Natural killer cell (primary cell): ENCODE measurements around the gene FNDC3B. TPM values are rescaled to one million over a fixed set of nuclear protein-coding genes. Genes with fewer than 3 reads are reported as not detected.
A peak's percentile ranks its signal among the peaks of the same experiment; 100 is the strongest.

Experiments
- ATAC-seq, 3 donors: fragments of 150-1000 bp in 2 of 3; fragments of 200-7000 bp in 1 of 3; cut with Tn5 transposase; 1 replicate in 1 of 3; 2 replicates in 2 of 3; pipeline ENCODE4 v1.10.0; 2021; ENCODE audit warnings: mild to moderate bottlenecking in 2 of 3, moderate library complexity in 2 of 3
- DNase-seq, 2 donors: peaks; one replicate each; pipeline versions ENCODE4 v3.0.0 to v3.0.0-alpha.2; 2013 to 2021; ENCODE audit warnings: mixed read lengths in 1 of 2
- H3K27ac ChIP-seq: one replicate; pipeline ENCODE4 v1.5.1; 2013; ENCODE audit warnings: mild to moderate bottlenecking, low read length
- H3K27me3 ChIP-seq: one replicate; pipeline ENCODE4 v1.6.1; 2013; ENCODE audit warnings: low read length; ENCODE audit not compliant: control insufficient read depth, insufficient read depth
- H3K36me3 ChIP-seq: one replicate; pipeline ENCODE4 v1.6.1; 2013; ENCODE audit warnings: low read length; ENCODE audit not compliant: control insufficient read depth, insufficient read depth
- H3K4me1 ChIP-seq: one replicate; pipeline ENCODE4 v1.6.1; 2013; ENCODE audit warnings: low read length; ENCODE audit not compliant: control insufficient read depth, insufficient read depth
- H3K4me3 ChIP-seq: one replicate; pipeline ENCODE4 v1.5.1; 2013; ENCODE audit warnings: low read length
- H3K9me3 ChIP-seq: one replicate; pipeline ENCODE4 v1.6.1; 2013; ENCODE audit warnings: low read length; ENCODE audit not compliant: control insufficient read depth, insufficient read depth
- H3K27ac Mint-ChIP-seq, 2 donors: one replicate each; pipeline ENCODE4 v1.8.0; 2022; ENCODE audit warnings: mild to moderate bottlenecking in 2 of 2, mixed read lengths in 2 of 2, moderate library complexity in 1 of 2
- H3K27me3 Mint-ChIP-seq, 2 donors: one replicate each; pipeline ENCODE4 v1.8.0; 2022; ENCODE audit warnings: low read depth in 2 of 2, mixed read lengths in 2 of 2
- H3K36me3 Mint-ChIP-seq: one replicate; pipeline ENCODE4 v1.8.0; 2022; ENCODE audit warnings: mixed read lengths
- H3K4me1 Mint-ChIP-seq, 2 donors: one replicate each; pipeline ENCODE4 v1.8.0; 2022; ENCODE audit warnings: mixed read lengths in 2 of 2
- H3K4me3 Mint-ChIP-seq: one replicate; pipeline ENCODE4 v1.8.0; 2022; ENCODE audit warnings: mild to moderate bottlenecking, moderate library complexity, mixed read lengths
- H3K9me3 Mint-ChIP-seq, 2 donors: one replicate each; pipeline ENCODE4 v1.8.0; 2022; ENCODE audit warnings: mixed read lengths in 2 of 2
- WGBS: methylation state at CpG from one replicate; pipeline ENCODE4 v1.1.7; 2013; ENCODE audit warnings: missing lambda C conversion rate; ENCODE audit not compliant: insufficient coverage; 5-methylcytosine and 5-hydroxymethylcytosine counted together
- intact Hi-C: fragments of 100-400 bp; cut with micrococcal nuclease; formaldehyde crosslinking; loops from one replicate; pipeline ENCODE4 v1.14.2; 2022
- total RNA-seq, 4 donors: library from RNA; stranded (reverse); fragments of 120-200 nt in 1 of 4; gene quantifications; one replicate each; pipeline versions ENCODE4 v1.2.3 to v1.2.4, GENCODE V29; 2013 to 2022
- TF ChIP-seq, protein P1 (sequence below): fragments of 200-600 bp; IDR thresholded peaks from one replicate; pipeline ENCODE4 v1.8.0; 2022; ENCODE audit warnings: antibody characterized with exemption

The FNDC3B gene
- total RNA-seq, 3 donors from 2014 or later (not counting 1 experiment from before 2014, with no cell fraction given), result 154 to 214 (median 206) TPM

DNA sequence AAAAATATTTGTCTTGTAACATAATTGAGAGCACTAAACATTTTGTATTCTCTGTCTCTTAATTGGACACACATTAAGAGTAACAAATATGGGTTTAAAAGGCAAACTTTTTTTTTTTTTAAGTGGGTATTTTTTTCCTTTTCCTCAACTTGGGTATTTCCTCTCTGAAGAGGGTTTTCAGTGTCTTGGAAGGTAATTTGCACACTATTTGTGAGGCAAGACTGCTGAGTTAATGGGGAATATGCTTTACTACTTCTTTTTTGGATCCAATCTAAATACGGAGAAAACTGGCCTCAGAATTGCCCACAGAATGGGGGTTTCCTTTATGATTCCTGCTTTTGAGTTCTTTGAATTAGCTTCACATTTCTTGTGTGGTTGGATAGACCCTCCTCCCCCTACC lies 105.2 kb downstream of the FNDC3B start:
- ATAC-seq (no peak), DNase-seq (no peak)
- no peaks in the 10 kb centered on the region for H3K36me3 Mint-ChIP-seq
- H3K27ac ChIP-seq, result peak overlapping the region; percentile 81
- no peak overlapping the region for H3K4me3 ChIP-seq
- H3K9me3 Mint-ChIP-seq, result no peaks in the 10 kb centered on the region
- TF ChIP-seq, protein P1, sequence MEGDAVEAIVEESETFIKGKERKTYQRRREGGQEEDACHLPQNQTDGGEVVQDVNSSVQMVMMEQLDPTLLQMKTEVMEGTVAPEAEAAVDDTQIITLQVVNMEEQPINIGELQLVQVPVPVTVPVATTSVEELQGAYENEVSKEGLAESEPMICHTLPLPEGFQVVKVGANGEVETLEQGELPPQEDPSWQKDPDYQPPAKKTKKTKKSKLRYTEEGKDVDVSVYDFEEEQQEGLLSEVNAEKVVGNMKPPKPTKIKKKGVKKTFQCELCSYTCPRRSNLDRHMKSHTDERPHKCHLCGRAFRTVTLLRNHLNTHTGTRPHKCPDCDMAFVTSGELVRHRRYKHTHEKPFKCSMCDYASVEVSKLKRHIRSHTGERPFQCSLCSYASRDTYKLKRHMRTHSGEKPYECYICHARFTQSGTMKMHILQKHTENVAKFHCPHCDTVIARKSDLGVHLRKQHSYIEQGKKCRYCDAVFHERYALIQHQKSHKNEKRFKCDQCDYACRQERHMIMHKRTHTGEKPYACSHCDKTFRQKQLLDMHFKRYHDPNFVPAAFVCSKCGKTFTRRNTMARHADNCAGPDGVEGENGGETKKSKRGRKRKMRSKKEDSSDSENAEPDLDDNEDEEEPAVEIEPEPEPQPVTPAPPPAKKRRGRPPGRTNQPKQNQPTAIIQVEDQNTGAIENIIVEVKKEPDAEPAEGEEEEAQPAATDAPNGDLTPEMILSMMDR, result no peak
- H3K27me3 Mint-ChIP-seq, result no peaks in the 10 kb centered on the region
- intact Hi-C loops, result no loop called here
- H3K4me3 Mint-ChIP-seq, result peak overlapping the region; percentile 90
- H3K27ac Mint-ChIP-seq, result peak overlapping the region; percentile 88 to 95
- no peaks in the 10 kb centered on the region for H3K36me3 ChIP-seq
- no peaks in the 10 kb centered on the region for H3K9me3 ChIP-seq
- peaks cover 42% of the 10 kb centered on the region for H3K4me1 ChIP-seq
- no peaks in the 10 kb centered on the region for H3K27me3 ChIP-seq
- 71% methylated on average over 1 of the region's 1 CpG for WGBS
- peaks cover 84 to 88% of the 10 kb centered on the region in 2 donors for H3K4me1 Mint-ChIP-seq

DNA sequence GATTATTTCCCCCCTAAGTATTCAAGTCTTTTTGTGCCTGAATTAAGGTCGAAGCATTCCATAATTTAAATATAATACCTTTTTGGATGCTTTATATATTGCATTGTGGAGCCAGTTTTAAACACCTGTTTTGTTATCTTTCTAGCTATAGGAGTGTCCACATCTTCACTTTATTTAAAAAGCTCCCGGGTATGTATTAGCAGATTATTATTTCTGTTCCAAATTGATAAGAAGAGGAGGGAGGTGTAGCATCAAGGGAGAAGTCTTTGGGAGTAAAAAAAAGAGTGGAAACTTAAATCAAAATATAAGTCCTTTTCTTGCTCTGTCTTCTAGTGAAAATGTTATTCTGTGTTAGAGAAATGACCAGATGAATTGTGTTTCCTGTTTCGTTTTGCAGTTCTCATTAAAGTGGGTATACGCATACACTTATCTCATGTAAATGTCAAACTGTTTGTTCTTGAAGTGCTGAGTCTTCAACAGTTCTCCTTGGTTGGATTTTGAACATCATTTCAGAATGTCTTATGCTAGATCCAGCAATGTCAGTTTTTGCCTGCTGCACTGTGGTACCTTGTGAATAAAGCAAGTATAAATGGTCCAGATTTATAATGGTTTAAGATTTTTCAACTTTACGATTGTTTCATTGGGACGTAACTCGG lies 105.8 kb downstream of the FNDC3B start:
- Histone ChIP-seq H3K27me3 (no peaks in the 10 kb centered on the region), H3K9me3 (no peaks in the 10 kb centered on the region), H3K4me3 (no peak overlapping the region), H3K4me1 (peaks cover 43% of the 10 kb centered on the region), H3K36me3 (no peaks in the 10 kb centered on the region), H3K27ac (peak overlapping the region; percentile 81)
- Mint-ChIP-seq H3K4me3 (peak overlapping the region; percentile 90), H3K4me1 (peaks cover 80 to 84% of the 10 kb centered on the region in 2 donors), H3K36me3 (no peaks in the 10 kb centered on the region), H3K27ac (peak overlapping the region; percentile 88 to 95), H3K9me3 (no peaks in the 10 kb centered on the region), H3K27me3 (no peaks in the 10 kb centered on the region)
- intact Hi-C loops, result loop anchor here (5.0 kb wide), 1 partner anchor 38 kb away; no protein-coding TSS in a partner anchor
- TF ChIP-seq, protein P1, result no peak
- ATAC-seq, result peak; percentile 32 to 49 (median 43)
- 58% methylated on average over 5 of the region's 7 CpGs for WGBS
- no peak for DNase-seq

DNA sequence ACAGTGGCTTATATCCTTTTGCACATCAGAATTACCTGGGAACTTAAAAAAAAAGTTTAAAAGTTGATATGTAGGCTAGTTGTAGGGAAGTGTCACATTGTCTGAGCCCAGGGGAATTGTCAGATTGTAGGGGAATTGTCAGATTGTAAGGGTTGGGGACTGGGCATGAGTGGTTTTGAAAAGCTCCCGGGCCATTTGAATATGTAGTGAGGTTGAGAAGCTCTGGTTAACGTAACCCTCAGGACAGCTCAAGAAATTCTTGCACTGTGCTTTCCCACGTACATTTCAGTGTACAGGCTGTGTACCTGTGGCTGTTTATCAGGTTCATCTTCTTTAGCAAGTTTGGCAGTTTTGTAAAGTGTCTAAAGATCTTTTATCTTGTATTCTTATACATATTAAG lies 107.0 kb downstream of the FNDC3B start:
- peak overlapping the region; percentile 88 to 95 for H3K27ac Mint-ChIP-seq

More for the DNA sequence above, 107.0 kb downstream of the FNDC3B start:
- peaks cover 74 to 81% of the 10 kb centered on the region in 2 donors for H3K4me1 Mint-ChIP-seq
- no peaks in the 10 kb centered on the region for H3K9me3 Mint-ChIP-seq
- peaks cover 39% of the 10 kb centered on the region for H3K4me1 ChIP-seq
- 31% methylated on average over 3 of the region's 3 CpGs for WGBS
- H3K27ac ChIP-seq, result peak overlapping the region; percentile 81
- H3K4me3 ChIP-seq, result no peak overlapping the region
- no peaks in the 10 kb centered on the region for H3K27me3 ChIP-seq
- no peaks in the 10 kb centered on the region for H3K36me3 ChIP-seq
- intact Hi-C loops, result loop anchor here (2.0 to 5.0 kb wide), 2 partner anchors 14 to 39 kb away; no protein-coding TSS in a partner anchor
- peak overlapping the region; percentile 88 for H3K4me3 Mint-ChIP-seq
- TF ChIP-seq, protein P1, result no peak
- ATAC-seq (peak; percentile 33 to 63 (median 58)), DNase-seq (no peak)
- no peaks in the 10 kb centered on the region for H3K36me3 Mint-ChIP-seq
- no peaks in the 10 kb centered on the region for H3K27me3 Mint-ChIP-seq
- no peaks in the 10 kb centered on the region for H3K9me3 ChIP-seq
